Gastroesophageal sphincter (tissue), 4 donors: ENCODE measurements around the gene CCDC97. TPM values are rescaled to one million over a fixed set of nuclear protein-coding genes. Genes with fewer than 3 reads are reported as not detected.
"Not testable (repeated sequence)": the region's sequence is repeated elsewhere in the genome, so short reads cannot be mapped to it uniquely, and the experiment has no call there.

Experiments
- ATAC-seq: fragments of 150-250 bp; one replicate; pipeline ENCODE4 v1.9.1; 2016; ENCODE audit warnings: mild to moderate bottlenecking, moderate library complexity
- H3K27ac ChIP-seq, 4 donors: fragments of 200-600 bp; sonication (generic) in 3 of 4; 1 replicate in 3 of 4; 2 replicates in 1 of 4; pipeline ENCODE4 v1.5.1; 2016 to 2019
- H3K27me3 ChIP-seq: fragments of 200-600 bp; sonication (generic); one replicate; pipeline ENCODE4 v1.5.1; 2019
- H3K36me3 ChIP-seq, 2 donors: fragments of 200-600 bp; sonication (generic); one replicate each; pipeline ENCODE4 v1.5.1; 2019; ENCODE audit warnings: control low read depth in 1 of 2
- H3K4me1 ChIP-seq, 3 donors: fragments of 200-600 bp; sonication (generic); 1 replicate in 2 of 3; 2 replicates in 1 of 3; pipeline ENCODE4 v1.5.1; 2016 to 2019; ENCODE audit warnings: control low read depth in 2 of 3
- H3K4me3 ChIP-seq, 2 donors: fragments of 200-600 bp; sonication (generic); one replicate each; pipeline ENCODE4 v1.5.1; 2019; ENCODE audit warnings: mild to moderate bottlenecking in 1 of 2, moderate library complexity in 1 of 2
- H3K9me3 ChIP-seq, 3 donors: fragments of 200-600 bp; sonication (generic); one replicate each; pipeline ENCODE4 v1.5.1; 2017 to 2019; ENCODE audit warnings: control low read depth in 2 of 3
- EP300 ChIP-seq: sonication (generic); formaldehyde crosslinking; IDR thresholded peaks from one replicate; pipeline ENCODE4 v1.6.1; 2017; ENCODE audit warnings: antibody characterized with exemption, mild to moderate bottlenecking
- POLR2A ChIP-seq, 2 donors: fragments of 450-650 bp; IDR thresholded peaks; one replicate each; pipeline ENCODE4 v1.6.1; 2017; ENCODE audit warnings: antibody characterized with exemption in 2 of 2, mild to moderate bottlenecking in 2 of 2, moderate library complexity in 1 of 2
- POLR2AphosphoS5 ChIP-seq: sonication (generic); formaldehyde crosslinking; IDR thresholded peaks from one replicate; pipeline ENCODE4 v1.6.1; 2017; ENCODE audit warnings: antibody characterized with exemption
- WGBS, 2 donors: methylation state at CpG; one replicate each; pipeline ENCODE4 v1.1.5; 2018; ENCODE audit warnings: low coverage in 1 of 2; 5-methylcytosine and 5-hydroxymethylcytosine counted together
- total RNA-seq, 4 donors: library from RNA; depleted of rRNA; stranded (reverse); fragments of >200 nt; gene quantifications; one replicate each; pipeline ENCODE4 v1.1.0, GENCODE V29; 2016
- TF ChIP-seq, protein P1 (sequence below), 4 experiments: fragments of 200-600 bp in 2 of 4; fragments of 450-650 bp in 2 of 4; sonication (generic) in 1 of 4; IDR thresholded peaks; one replicate each; pipeline ENCODE4 v1.5.1; 2017 to 2019; ENCODE audit warnings: antibody characterized with exemption in 4 of 4, mild to moderate bottlenecking in 2 of 4, moderate library complexity in 2 of 4

The CCDC97 gene
- total RNA-seq, 4 donors from 2014 or later = 11.6 to 18.9 (median 15.9) TPM

DNA sequence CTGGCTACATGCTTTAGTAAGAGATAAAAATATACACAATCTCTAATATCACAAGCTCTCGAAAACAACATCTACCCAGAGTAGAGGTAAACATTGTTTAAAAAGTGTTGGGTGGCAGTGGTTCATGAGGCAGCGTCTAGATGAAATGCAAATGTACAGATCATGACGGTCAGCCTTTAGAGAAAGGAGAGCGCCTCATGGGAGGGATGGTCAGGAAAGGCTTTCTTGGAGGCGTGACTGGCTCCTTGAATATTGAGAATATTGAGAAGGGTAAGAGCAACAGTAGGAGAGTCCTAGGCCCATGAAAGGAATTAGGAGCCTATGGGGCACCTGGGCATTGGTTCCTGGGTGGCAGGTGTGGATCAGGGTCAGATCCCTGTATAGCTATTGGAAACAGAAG is 35.2 kb upstream of the CCDC97 start:
- no peaks in the 10 kb centered on the region for H3K9me3 ChIP-seq
- no peaks in the 10 kb centered on the region for H3K27me3 ChIP-seq
- WGBS, 2 donors = 76 to 86% methylated on average over 3 to 5 of the region's 5 CpGs
- TF ChIP-seq, protein P1, sequence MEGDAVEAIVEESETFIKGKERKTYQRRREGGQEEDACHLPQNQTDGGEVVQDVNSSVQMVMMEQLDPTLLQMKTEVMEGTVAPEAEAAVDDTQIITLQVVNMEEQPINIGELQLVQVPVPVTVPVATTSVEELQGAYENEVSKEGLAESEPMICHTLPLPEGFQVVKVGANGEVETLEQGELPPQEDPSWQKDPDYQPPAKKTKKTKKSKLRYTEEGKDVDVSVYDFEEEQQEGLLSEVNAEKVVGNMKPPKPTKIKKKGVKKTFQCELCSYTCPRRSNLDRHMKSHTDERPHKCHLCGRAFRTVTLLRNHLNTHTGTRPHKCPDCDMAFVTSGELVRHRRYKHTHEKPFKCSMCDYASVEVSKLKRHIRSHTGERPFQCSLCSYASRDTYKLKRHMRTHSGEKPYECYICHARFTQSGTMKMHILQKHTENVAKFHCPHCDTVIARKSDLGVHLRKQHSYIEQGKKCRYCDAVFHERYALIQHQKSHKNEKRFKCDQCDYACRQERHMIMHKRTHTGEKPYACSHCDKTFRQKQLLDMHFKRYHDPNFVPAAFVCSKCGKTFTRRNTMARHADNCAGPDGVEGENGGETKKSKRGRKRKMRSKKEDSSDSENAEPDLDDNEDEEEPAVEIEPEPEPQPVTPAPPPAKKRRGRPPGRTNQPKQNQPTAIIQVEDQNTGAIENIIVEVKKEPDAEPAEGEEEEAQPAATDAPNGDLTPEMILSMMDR (IDR thresholded peaks at IDR 0.05) = no peak
- H3K36me3 ChIP-seq = peaks cover 37 to 100% of the 10 kb centered on the region in 2 donors
- no peak for ATAC-seq
- H3K27ac ChIP-seq = no peak overlapping the region
- H3K4me1 ChIP-seq = no peaks in the 10 kb centered on the region
- no peak overlapping the region for H3K4me3 ChIP-seq

DNA sequence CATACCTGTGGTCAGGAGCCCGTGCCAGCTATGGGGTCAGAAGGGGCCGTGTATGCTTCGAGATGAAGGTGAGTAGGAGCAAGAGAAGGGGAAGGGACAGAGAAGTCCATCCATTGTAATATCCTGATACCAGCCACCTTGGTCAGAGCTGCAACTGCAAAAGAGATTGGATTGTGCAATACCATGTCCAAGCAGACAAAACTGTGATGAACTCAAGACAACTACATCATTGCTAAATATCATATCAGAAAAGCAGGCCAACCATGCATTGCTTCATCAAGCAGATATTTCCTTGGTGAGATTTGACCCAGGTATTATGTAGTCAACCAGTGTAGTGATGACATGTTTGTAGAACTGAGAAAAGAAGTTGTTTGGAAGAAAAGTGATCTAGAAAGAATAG is 33.7 kb upstream of the CCDC97 start:
- peaks cover 36 to 100% of the 10 kb centered on the region in 2 donors for H3K36me3 ChIP-seq
- H3K27me3 ChIP-seq = no peaks in the 10 kb centered on the region
- peak; percentile 73 for ATAC-seq

DNA sequence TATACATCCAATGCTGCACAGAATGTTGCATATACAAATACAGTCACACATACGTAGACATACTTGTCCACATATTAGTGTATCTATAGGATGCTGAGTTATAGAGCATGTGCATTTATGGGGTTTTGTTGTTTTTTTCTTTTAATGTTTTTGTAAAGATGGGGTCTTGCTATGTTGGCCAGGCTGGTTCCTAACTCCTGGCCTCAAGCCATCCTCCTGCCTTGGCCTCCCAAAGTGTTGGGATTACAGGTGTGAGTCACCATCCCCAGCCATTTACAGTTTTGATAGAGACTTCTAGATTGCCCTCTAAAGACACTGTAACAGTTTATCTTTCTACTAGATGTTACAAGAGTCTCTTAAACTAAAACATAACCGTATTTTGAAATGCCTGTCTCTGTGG is 31.5 kb upstream of the CCDC97 start:
- no peak for ATAC-seq
- WGBS, 2 donors = 88 to 97% methylated on average over 2 of the region's 2 CpGs
- Histone ChIP-seq H3K9me3 (no peaks in the 10 kb centered on the region), H3K4me3 (no peak overlapping the region), H3K4me1 (no peaks in the 10 kb centered on the region), H3K36me3 (peaks cover 24 to 99% of the 10 kb centered on the region in 2 donors), H3K27me3 (no peaks in the 10 kb centered on the region), H3K27ac (no peak overlapping the region)
- TF ChIP-seq POLR2AphosphoS5 (no peak), POLR2A (IDR thresholded peaks at IDR 0.05) (no peak), EP300 (no peak)
- TF ChIP-seq, protein P1 (IDR thresholded peaks at IDR 0.05) = no peak

More for the DNA sequence above, 33.7 kb upstream of the CCDC97 start:
- Histone ChIP-seq H3K9me3 (no peaks in the 10 kb centered on the region), H3K27ac (no peak overlapping the region), H3K4me3 (no peak overlapping the region), H3K4me1 (no peaks in the 10 kb centered on the region)
- no peak for TF ChIP-seq POLR2AphosphoS5
- no peak for TF ChIP-seq EP300
- TF ChIP-seq POLR2A (IDR thresholded peaks at IDR 0.05) = no peak
- TF ChIP-seq, protein P1 (IDR thresholded peaks at IDR 0.05) = no peak
- WGBS, 2 donors = 59 to 93% methylated on average over 3 of the region's 3 CpGs

DNA sequence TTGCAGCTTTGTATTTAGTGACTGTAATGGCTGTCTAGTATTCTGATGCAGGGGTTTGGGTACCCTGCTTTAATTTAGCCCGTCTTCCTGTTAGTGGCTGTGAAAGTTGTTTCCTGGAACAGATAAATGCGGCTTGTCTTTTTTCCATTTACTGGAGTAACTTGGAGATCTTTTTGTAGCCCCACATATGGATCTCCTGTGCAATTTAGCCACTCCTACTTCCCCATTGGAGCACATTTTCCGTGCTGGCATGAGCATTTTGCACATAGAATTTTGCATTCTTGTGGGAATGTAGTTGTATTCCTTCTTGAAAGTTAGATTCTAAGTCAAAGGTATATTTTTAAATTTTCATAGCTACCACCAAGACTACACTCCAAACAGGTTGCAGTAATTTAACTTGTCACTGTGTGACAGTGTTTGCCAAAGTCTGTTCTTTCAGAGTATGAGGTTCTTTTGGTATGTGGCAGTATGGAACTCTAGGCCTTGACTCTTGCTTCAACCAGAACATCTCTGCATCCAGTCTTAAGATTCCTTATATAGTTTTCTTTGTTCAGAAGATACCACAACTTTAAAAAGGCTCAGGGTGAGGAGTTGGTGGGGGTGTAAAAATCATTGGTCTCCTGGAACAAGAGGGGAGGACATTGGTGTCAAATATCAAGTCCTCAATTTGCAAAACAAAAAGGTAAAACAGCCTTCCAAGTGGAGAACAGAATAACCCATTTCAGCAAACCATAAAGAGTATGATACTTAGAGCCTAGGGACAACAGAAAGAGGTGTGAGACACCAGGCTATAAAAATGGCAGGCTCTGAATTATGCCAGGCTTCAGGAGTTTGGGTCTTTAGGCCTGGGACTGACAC is 21.1 kb upstream of the CCDC97 start:
- H3K4me1 ChIP-seq = peaks cover 0 to 8% (median 0%) of the 10 kb centered on the region in 3 donors
- no peak for ATAC-seq
- H3K4me3 ChIP-seq = no peak overlapping the region
- no peaks in the 10 kb centered on the region for H3K9me3 ChIP-seq
- 57 to 71% methylated on average over 2 to 3 of the region's 3 CpGs for WGBS, 2 donors
- no peaks in the 10 kb centered on the region for H3K27me3 ChIP-seq
- TF ChIP-seq POLR2AphosphoS5 = no peak
- TF ChIP-seq, protein P1 (IDR thresholded peaks at IDR 0.05) = no peak
- TF ChIP-seq POLR2A (IDR thresholded peaks at IDR 0.05) = no peak
- TF ChIP-seq EP300 = no peak
- H3K27ac ChIP-seq = no peak overlapping the region
- peaks cover 8 to 100% of the 10 kb centered on the region in 2 donors for H3K36me3 ChIP-seq

DNA sequence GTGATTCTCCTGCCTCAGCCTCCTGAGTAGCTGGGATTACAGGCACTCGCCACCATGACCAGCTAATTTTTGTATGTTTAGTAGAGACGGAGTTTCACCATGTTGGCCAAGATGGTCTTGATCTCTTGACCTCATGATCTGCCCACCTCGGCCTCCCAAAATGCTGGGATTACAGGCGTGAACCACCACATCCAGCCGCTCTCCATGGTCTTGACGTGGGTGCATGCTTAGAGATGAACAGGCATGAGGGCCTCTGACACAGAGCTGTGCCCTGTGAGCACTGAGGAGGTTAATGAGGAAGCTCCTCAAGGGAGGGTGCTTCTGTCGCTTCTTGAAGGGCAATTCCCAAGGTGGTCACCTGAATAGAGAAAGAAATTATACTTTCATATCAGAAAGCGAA is 20.2 kb upstream of the CCDC97 start:
- not testable (repeated sequence) for H3K4me3 ChIP-seq, ATAC-seq, H3K27ac ChIP-seq, H3K4me1 ChIP-seq, H3K27me3 ChIP-seq, H3K9me3 ChIP-seq
- WGBS, 2 donors = 70% methylated on average over 4 of the region's 8 CpGs; no CpG with 5 or more reads in 1 of the 2 donors
- peaks cover 8 to 100% of the 10 kb centered on the region in 2 donors for H3K36me3 ChIP-seq
